Mesodermal cell (in vitro differentiated cells): Measurements from ENCODE around the gene CRHBP. TPM values are rescaled to one million over a fixed set of nuclear protein-coding genes. Genes with fewer than 3 reads are reported as not detected.
"Not testable (repeated sequence)": the region's sequence is repeated elsewhere in the genome, so short reads cannot be mapped to it uniquely, and the experiment has no call there.

Source experiments
- H3K27ac ChIP-seq: 2 replicates; pipeline ENCODE4 v1.7.0; 2013; ENCODE audit warnings: mild to moderate bottlenecking, low read depth, low read length, moderate library complexity; ENCODE audit not compliant: severe bottlenecking
- H3K36me3 ChIP-seq: 2 replicates; pipeline ENCODE4 v1.7.1; 2013; ENCODE audit warnings: mild to moderate bottlenecking, low read length, moderate library complexity; ENCODE audit not compliant: control insufficient read depth, insufficient read depth
- H3K4me1 ChIP-seq: one replicate; pipeline ENCODE4 v1.7.1; 2013; ENCODE audit warnings: mild to moderate bottlenecking, low read length; ENCODE audit not compliant: insufficient read depth, control insufficient read depth, poor library complexity, severe bottlenecking
- H3K4me3 ChIP-seq: 2 replicates; pipeline ENCODE4 v1.7.0; 2013; ENCODE audit warnings: low read length, control low read depth, mild to moderate bottlenecking; ENCODE audit not compliant: insufficient read depth, poor library complexity, severe bottlenecking; ENCODE audit errors: extremely low read depth
- H3K9me3 ChIP-seq: 2 replicates; pipeline ENCODE4 v1.7.1; 2013; ENCODE audit warnings: mild to moderate bottlenecking, low read length, moderate library complexity; ENCODE audit not compliant: control insufficient read depth
- WGBS, 2 experiments: methylation state at CpG; one replicate each; pipeline ENCODE4 v1.1.5; 2013; ENCODE audit warnings: missing lambda C conversion rate in 2 of 2; ENCODE audit not compliant: insufficient coverage in 2 of 2; 5-methylcytosine and 5-hydroxymethylcytosine counted together
- polyA plus RNA-seq, 2 experiments: library from polyadenylated mRNA; stranded (reverse); fragments of 50-300 nt; gene quantifications; one replicate each; pipeline ENCODE4 v1.2.3, GENCODE V29; 2013

CRHBP gene
- 56.2 TPM for polyA plus RNA-seq (2013, experiment 1 of 2)
- polyA plus RNA-seq (2013, experiment 2 of 2) = 60.4 TPM

DNA sequence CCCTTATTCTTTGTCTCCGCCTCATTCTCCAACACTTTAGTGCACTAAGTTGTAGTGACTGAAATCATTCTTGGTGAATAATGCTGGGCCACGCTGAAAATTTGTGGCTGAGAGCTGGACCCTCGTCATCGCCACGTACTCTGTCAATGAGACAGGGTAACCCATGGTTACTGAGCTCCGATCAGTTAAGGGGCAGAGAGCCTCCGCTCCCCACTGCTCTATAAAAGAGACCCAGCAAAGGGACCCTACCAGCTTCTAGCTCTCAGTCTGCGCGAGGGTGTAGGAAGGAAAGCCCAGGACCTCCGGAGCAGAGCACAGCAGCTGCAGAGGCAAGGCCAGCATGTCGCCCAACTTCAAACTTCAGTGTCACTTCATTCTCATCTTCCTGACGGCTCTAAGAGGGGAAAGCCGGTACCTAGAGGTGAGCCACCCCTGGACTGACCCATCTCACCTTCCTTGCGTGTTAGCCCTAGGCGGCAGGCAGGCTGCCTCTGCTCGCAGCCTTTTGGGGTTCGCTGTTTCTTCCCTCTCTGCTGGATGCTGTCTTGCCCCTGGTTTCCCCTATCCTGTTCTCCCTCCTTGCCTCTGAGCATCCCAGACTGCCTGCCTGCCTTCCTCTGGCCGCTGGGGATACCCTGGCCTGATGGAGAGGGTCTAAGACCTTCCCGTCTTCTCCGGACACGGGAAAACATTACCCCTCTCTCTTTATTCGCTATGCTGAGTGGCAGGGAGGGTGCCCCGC is at the start of gene CRHBP:
CRHBP (plus strand) TSS at position 251 of the 742 bp plus-strand sequence; CDS start at position 341, 90 bp downstream.
- 50 to 70% methylated on average over 10 to 20 of the region's 23 CpGs for WGBS, 2 experiments
- H3K4me1 ChIP-seq = peaks cover 2% of the 10 kb centered on the region
- H3K4me3 ChIP-seq = peak within 1 kb of the TSS; percentile 48
- H3K27ac ChIP-seq = no peak within 1 kb of the TSS
- H3K36me3 ChIP-seq = no peaks in the 10 kb centered on the region
- no peaks in the 10 kb centered on the region for H3K9me3 ChIP-seq

- H3K36me3 ChIP-seq = no peaks in the 10 kb centered on the region
- H3K27ac ChIP-seq = no peak overlapping the region
- H3K4me3 ChIP-seq = no peak overlapping the region
- no peaks in the 10 kb centered on the region for H3K4me1 ChIP-seq
- H3K9me3 ChIP-seq = no peaks in the 10 kb centered on the region
- WGBS, 2 experiments = 81 to 89% methylated on average over 7 of the region's 7 CpGs
Observed at GRCh38 chr5:76908166-76908565, 44.7 kb upstream of the CRHBP start.

DNA sequence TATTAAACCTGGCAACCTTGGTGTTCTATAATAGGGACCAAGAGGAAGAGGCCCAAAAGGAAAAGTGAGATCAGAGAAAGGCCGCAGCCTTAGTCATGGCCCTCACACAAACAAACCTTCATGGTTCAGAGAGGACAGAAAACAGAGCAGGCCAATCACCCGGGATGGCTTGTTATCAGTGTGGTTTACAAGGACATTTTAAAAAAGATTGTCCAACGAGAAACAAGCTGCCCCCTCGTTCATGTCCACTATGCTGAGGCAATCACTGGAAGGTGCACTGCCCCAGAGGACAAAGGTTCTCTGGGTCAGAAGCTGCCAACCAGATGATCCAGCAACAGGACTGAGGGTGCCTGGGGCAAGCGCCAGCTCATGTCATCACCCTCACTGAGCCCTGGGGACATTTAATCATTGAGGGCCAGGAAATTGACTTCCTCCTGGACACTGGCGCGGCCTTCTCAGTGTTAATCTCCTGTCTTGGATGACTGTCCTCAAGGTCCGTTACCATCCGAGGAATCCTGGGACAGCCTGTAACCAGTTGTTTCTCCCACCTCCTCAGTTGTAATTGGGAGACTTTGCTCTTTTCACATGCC is 42.4 kb upstream of the CRHBP start:
- not testable (repeated sequence) for H3K9me3 ChIP-seq, H3K27ac ChIP-seq, H3K36me3 ChIP-seq, H3K4me3 ChIP-seq, H3K4me1 ChIP-seq
- WGBS, 2 experiments = 89 to 96% methylated on average over 6 of the region's 9 CpGs

GRCh38 chr5:76914671-76915070 is 38.2 kb upstream of the CRHBP start:
- not testable (repeated sequence) for H3K9me3 ChIP-seq, H3K4me3 ChIP-seq, H3K36me3 ChIP-seq, H3K4me1 ChIP-seq, H3K27ac ChIP-seq
- 90 to 96% methylated on average over 8 to 11 of the region's 14 CpGs for WGBS, 2 experiments

DNA sequence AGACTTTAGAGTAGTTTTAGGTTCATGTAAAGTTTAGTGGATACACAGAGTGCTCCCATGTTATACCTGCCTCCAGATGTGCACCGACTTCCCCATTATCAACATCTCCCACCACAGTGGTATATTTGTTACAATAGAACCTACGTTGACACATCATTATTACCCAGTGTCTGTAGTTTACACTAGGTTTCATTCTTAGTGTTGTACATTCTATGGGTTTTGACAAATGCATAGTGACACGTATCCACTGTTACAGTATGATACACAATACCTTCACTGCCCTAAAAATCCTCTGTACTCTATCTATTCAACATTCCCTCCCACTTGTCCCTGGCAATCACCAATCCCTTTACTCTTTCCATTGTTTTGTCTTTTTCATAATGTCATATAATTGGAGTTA is 34.3 kb upstream of the CRHBP start:
- H3K27ac ChIP-seq = no peak overlapping the region
- no CpG with 5 or more reads among the region's 3 CpGs for WGBS, 2 experiments
- peaks cover 6% of the 10 kb centered on the region for H3K9me3 ChIP-seq
- no peaks in the 10 kb centered on the region for H3K36me3 ChIP-seq
- H3K4me3 ChIP-seq = no peak overlapping the region
- no peaks in the 10 kb centered on the region for H3K4me1 ChIP-seq

DNA sequence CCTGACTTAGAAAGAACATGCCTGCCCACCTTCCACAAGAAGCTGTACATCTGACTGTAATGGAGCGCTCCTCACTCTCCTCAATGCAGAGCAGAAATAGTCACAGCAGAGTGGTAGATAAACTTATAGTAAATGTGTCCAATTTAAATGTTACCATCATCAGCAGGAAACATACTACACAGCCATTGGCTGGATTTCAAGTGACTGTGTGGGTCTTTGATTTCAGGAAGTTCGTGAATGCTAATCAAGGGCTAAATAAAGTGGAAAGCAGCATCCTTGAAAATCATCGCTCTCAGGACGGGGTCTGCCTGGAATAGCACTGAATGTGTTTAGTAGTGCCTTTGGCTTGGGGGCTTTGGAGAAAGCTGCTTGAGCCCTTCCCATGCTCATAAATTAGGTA is 32.4 kb upstream of the CRHBP start:
- Histone ChIP-seq H3K4me3 (no peak overlapping the region), H3K4me1 (no peaks in the 10 kb centered on the region), H3K27ac (no peak overlapping the region), H3K36me3 (no peaks in the 10 kb centered on the region), H3K9me3 (peaks cover 3% of the 10 kb centered on the region)
- WGBS, 2 experiments = 97% methylated on average over 3 of the region's 4 CpGs; no CpG with 5 or more reads in 1 of the 2 experiments

GRCh38 chr5:76926329-76927105 is 26.3 kb upstream of the CRHBP start:
- Histone ChIP-seq H3K4me1 (peaks cover 13% of the 10 kb centered on the region), H3K4me3 (no peak overlapping the region), H3K27ac (peak overlapping the region; percentile 57), H3K36me3 (no peaks in the 10 kb centered on the region), H3K9me3 (peaks cover 3% of the 10 kb centered on the region)
- 75 to 92% methylated on average over 4 to 5 of the region's 6 CpGs for WGBS, 2 experiments

DNA sequence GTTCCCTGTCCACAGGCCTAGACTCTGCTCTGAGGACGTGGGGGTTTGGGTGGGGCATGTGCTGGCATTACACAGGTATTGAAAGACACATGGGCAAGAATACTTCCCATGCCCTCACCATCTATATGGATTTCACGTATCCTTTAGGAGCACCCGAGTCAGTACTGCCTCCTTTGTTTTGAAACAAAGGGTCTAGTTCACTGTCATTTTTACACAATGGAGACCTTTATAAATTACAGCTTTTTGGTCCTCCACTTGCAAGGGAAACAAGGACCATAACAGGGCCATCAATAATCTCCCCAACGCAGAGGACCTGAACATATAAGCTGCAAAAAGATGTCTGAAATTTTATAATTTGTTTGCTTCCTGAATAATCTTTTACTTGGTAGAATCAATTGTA is 24.9 kb upstream of the CRHBP start:
- Histone ChIP-seq H3K4me1 (peaks cover 13% of the 10 kb centered on the region), H3K9me3 (peaks cover 3% of the 10 kb centered on the region), H3K36me3 (no peaks in the 10 kb centered on the region), H3K27ac (no peak overlapping the region), H3K4me3 (no peak overlapping the region)
- 94 to 97% methylated on average over 3 of the region's 4 CpGs for WGBS, 2 experiments

DNA sequence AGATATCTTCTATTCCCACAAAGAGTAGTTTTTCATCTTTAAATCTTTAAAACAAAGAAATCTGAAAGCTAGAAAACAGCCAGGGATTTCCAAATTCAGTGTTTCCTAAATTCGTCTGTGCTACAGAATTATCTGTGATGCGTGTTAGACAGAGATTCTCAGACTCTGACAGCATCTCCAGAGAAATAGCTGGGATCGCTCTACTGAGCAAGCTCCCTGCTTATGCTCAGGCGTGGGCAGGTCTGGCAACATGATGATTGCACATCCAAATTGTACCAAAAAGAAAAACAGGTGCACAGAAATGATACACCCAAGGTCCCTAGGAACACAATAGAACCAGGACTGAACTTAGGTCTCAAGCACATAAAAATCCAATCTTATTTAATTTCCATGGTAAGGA is 22.8 kb upstream of the CRHBP start:
- Histone ChIP-seq H3K9me3 (no peaks in the 10 kb centered on the region), H3K4me3 (no peak overlapping the region), H3K27ac (no peak overlapping the region), H3K4me1 (peaks cover 13% of the 10 kb centered on the region), H3K36me3 (no peaks in the 10 kb centered on the region)
- 89 to 94% methylated on average over 4 of the region's 4 CpGs for WGBS, 2 experiments

- Histone ChIP-seq H3K4me3 (no peak overlapping the region), H3K9me3 (no peaks in the 10 kb centered on the region), H3K4me1 (peaks cover 7% of the 10 kb centered on the region), H3K36me3 (no peaks in the 10 kb centered on the region), H3K27ac (no peak overlapping the region)
Observed at GRCh38 chr5:76938177-76938576, 14.7 kb upstream of the CRHBP start.
